ENCODE measurements around the gene FARSA. TPM values are rescaled to one million over a fixed set of nuclear protein-coding genes. Genes with fewer than 3 reads are reported as not detected.

FARSA gene
- total and polyA plus RNA-seq, 2 of the 4 experiments (the other 2 are of a cell fraction): 49.3 to 80.9 TPM

- TF ChIP-seq POLR2A (IDR thresholded peaks at IDR 0.05; ENCODE audit: low read depth, low read length): no peak
- no peak for TF ChIP-seq NFE2L2 (IDR thresholded peaks at IDR 0.05; ENCODE audit: low read depth, low read length)
- TF ChIP-seq MXI1 (IDR thresholded peaks at IDR 0.05; ENCODE audit: borderline replicate concordance, low read depth, low read length): no peak
- no peak for TF ChIP-seq BHLHE40 (IDR thresholded peaks at IDR 0.05; ENCODE audit: low read depth, low read length)
- no peak for TF ChIP-seq RCOR1 (IDR thresholded peaks at IDR 0.05; ENCODE audit: insufficient replicate concordance, low read length)
- TF ChIP-seq RAD21 (IDR thresholded peaks at IDR 0.05; ENCODE audit: low read length): no peak
- TF ChIP-seq SMC3 (IDR thresholded peaks at IDR 0.05; ENCODE audit: low read depth, low read length): no peak
- no TSS peak for BruUV-seq (replicated peaks)
- no peak overlapping the region for H3K27ac ChIP-seq (ENCODE audit: insufficient read depth, low read length)
These were observed 14.4 kb upstream of the FARSA start for GRCh38 chr19:12947702-12948611.

More at GRCh38 chr19:12947702-12948611, 14.4 kb upstream of the FARSA start:
- no peak overlapping the region for H2BK15ac ChIP-seq (ENCODE audit: low read depth, low read length)
- H2AFZ ChIP-seq (replicated peaks; ENCODE audit: low read length, poor library complexity): no peak overlapping the region
- no peak overlapping the region for H3K4me3 ChIP-seq (ENCODE audit: insufficient read depth, low read depth, low read length)
- no peak overlapping the region; a peak in 1 of 4 replicates for H4K8ac ChIP-seq (ENCODE audit: low read depth in 2 of 2, low read length in 2 of 2)
- H3K9ac ChIP-seq (ENCODE audit: low read depth, low read length): no peak overlapping the region
- H3K36me3 ChIP-seq (ENCODE audit: control insufficient read depth, insufficient read depth, low read length): peaks cover 61% of the 10 kb centered on the region
- no peak overlapping the region for H3K23ac ChIP-seq (ENCODE audit: low read depth, low read length)
- POLR2A ChIA-PET (ENCODE audit: unreplicated experiment): no interaction called here
- H2BK5ac ChIP-seq (ENCODE audit: low read depth, low read length, poor library complexity, severe bottlenecking): no peak overlapping the region
- in situ Hi-C loops (cut with MboI; ENCODE audit: low sequenced_read_pairs): no loop called here
- no peak overlapping the region for H2BK120ac ChIP-seq (ENCODE audit: low read depth, low read length)
- intact Hi-C loops (cut with micrococcal nuclease): no loop called here
- no peak overlapping the region for H3K14ac ChIP-seq (replicated peaks; ENCODE audit: low read depth, low read length)
- peaks cover 27 to 68% of the 10 kb centered on the region in 2 experiments for H3K79me1 ChIP-seq (ENCODE audit: low read depth in 1 of 2, low read length in 2 of 2)
- peaks cover 8% of the 10 kb centered on the region for H3K4me1 ChIP-seq (ENCODE audit: control insufficient read depth, insufficient read depth, low read length)
- H2BK20ac ChIP-seq (ENCODE audit: low read depth, low read length): no peak overlapping the region
- CTCF ChIA-PET: no interaction called here
- no peak overlapping the region; the same call in 1 of the 2 replicates for H3K4ac ChIP-seq (ENCODE audit: low read depth, low read length)
- no peaks in the 10 kb centered on the region for H3K9me3 ChIP-seq (ENCODE audit: control insufficient read depth, insufficient read depth, low read length)
- H4K20me1 ChIP-seq (ENCODE audit: insufficient read depth, low read length): peaks cover 38% of the 10 kb centered on the region
- no peaks in the 10 kb centered on the region for H3K27me3 ChIP-seq (ENCODE audit: control insufficient read depth, insufficient read depth, low read length)
- no peak overlapping the region for H3K56ac ChIP-seq (ENCODE audit: extremely low read depth, insufficient read depth, low read length)
- WGBS, 2 experiments (ENCODE audit: extremely low coverage in 2 of 2, insufficient read length in 1 of 2): 90% methylated on average over 9 of the region's 28 CpGs; no CpG with 5 or more reads in 1 of the 2 experiments
- DNase-seq (no peak), ATAC-seq (ENCODE audit: low read depth) (no peak)
- no peak overlapping the region for H3K18ac ChIP-seq (ENCODE audit: low read depth, low read length)
- H4K5ac ChIP-seq (ENCODE audit: low read depth, low read length): no peak overlapping the region
- no peak overlapping the region for H3K4me2 ChIP-seq (ENCODE audit: low read depth, low read length)
- H2AK9ac ChIP-seq (replicated peaks; ENCODE audit: low read depth, low read length, poor library complexity): peak overlapping the region; percentile 15
- H3K9me1 ChIP-seq (ENCODE audit: insufficient read depth, low read length): peaks cover 13% of the 10 kb centered on the region; the same call in 1 of the 2 replicates
- H2AK5ac ChIP-seq (ENCODE audit: low read depth, low read length): peak overlapping the region; percentile 32; the same call in 1 of the 2 replicates
- peak overlapping the region; percentile 16; the same call in 1 of the 2 replicates for H4K91ac ChIP-seq (ENCODE audit: insufficient read depth, low read depth, low read length)
- dilution Hi-C loops (cut with HindIII; ENCODE audit: low sequenced_read_pairs, unreplicated experiment): no loop called here

Measured in IMR-90 (cell line).